Aorta (tissue), 5 donors: Measurements from ENCODE around the gene APOC4. TPM values are rescaled to one million over a fixed set of nuclear protein-coding genes. Genes with fewer than 3 reads are reported as not detected.

Source experiments
- ATAC-seq: fragments of 200-7000 bp; cut with Tn5 transposase; one replicate; pipeline ENCODE4 v1.9.1; 2022; ENCODE audit warnings: moderate library complexity; ENCODE audit not compliant: low FRiP score
- DNase-seq, 2 donors: peaks; one replicate each; pipeline ENCODE4 v3.0.0-alpha.2; 2020
- H3K27ac ChIP-seq, 2 donors: one replicate each; pipeline ENCODE4 v1.5.1; 2013; ENCODE audit warnings: low read length in 2 of 2, mild to moderate bottlenecking in 2 of 2, moderate library complexity in 2 of 2, control low read depth in 1 of 2, inconsistent platforms in 1 of 2, low read depth in 1 of 2
- H3K27me3 ChIP-seq, 2 donors: one replicate each; pipeline ENCODE4 v1.6.1; 2013; ENCODE audit warnings: control low read depth in 1 of 2, low read length in 1 of 2, mild to moderate bottlenecking in 1 of 2, moderate library complexity in 1 of 2; ENCODE audit not compliant: insufficient read depth in 2 of 2, control insufficient read depth in 1 of 2
- H3K36me3 ChIP-seq, 2 donors: one replicate each; pipeline ENCODE4 v1.6.1; 2013; ENCODE audit warnings: control low read depth in 1 of 2, low read length in 1 of 2, mild to moderate bottlenecking in 1 of 2; ENCODE audit not compliant: insufficient read depth in 2 of 2, control insufficient read depth in 1 of 2
- H3K4me1 ChIP-seq, 2 donors: one replicate each; pipeline ENCODE4 v1.6.1; 2013; ENCODE audit warnings: low read length in 2 of 2, control low read depth in 1 of 2, mild to moderate bottlenecking in 1 of 2, moderate library complexity in 1 of 2; ENCODE audit not compliant: insufficient read depth in 2 of 2, control insufficient read depth in 1 of 2
- H3K4me3 ChIP-seq, 2 donors: one replicate each; pipeline ENCODE4 v1.5.1; 2013; ENCODE audit warnings: low read length in 2 of 2, control low read depth in 1 of 2, mild to moderate bottlenecking in 1 of 2
- H3K9me3 ChIP-seq: one replicate; pipeline ENCODE4 v1.6.1; 2013; ENCODE audit warnings: mild to moderate bottlenecking, low read length; ENCODE audit not compliant: control insufficient read depth
- WGBS, 2 donors: extraction: QIAGEN DNeasy Blood & Tissue Kit; methylation state at CpG; one replicate each; pipeline ENCODE4 v1.1.7; 2013; 5-methylcytosine and 5-hydroxymethylcytosine counted together
- intact Hi-C, 2 donors: fragments of 100-400 bp; cut with DNase I; formaldehyde crosslinking; loops; one replicate each; pipeline versions ENCODE4 v1.14.2 to v1.15.0; 2022
- polyA plus RNA-seq, 2 donors: library from polyadenylated mRNA; stranded (reverse); fragments of 200-250 nt; gene quantifications; one replicate each; pipeline ENCODE4 v1.2.3, GENCODE V29; 2013
- total RNA-seq, 2 donors: library from RNA; stranded (reverse); fragmentation: NEBNext Ultra II Directional; extraction: Animal tissue kit (Norgen Biotek cat#: 25700); gene quantifications; one replicate each; pipeline ENCODE4 v1.2.1, GENCODE V29; 2021
- donor health status: healthy with polysubstance abuse.
- donor health status: Bipolar disorder and iron deficiency.
- donor health status: DM: no; HTN: no; CAD: no.
- donor health status: DM: no; HTN: no; CAD: no.
- donor health status: DM: yes; HTN: yes; CAD: no.

The APOC4 gene
- total and polyA plus RNA-seq, 4 donors: not detected

GRCh38 chr19:44930088-44930487 lies 11.9 kb upstream of the APOC4 start:
- intact Hi-C loops: no loop called here
- WGBS, 2 donors: 89 to 90% methylated on average over 7 of the region's 7 CpGs
- Histone ChIP-seq H3K27ac (no peak overlapping the region), H3K36me3 (no peaks in the 10 kb centered on the region), H3K9me3 (no peaks in the 10 kb centered on the region), H3K4me3 (no peak overlapping the region), H3K4me1 (no peaks in the 10 kb centered on the region), H3K27me3 (no peaks in the 10 kb centered on the region)
- DNase-seq: no peak
- no peak for ATAC-seq

- ATAC-seq (no peak), DNase-seq (no peak)
- H3K4me1 ChIP-seq: no peaks in the 10 kb centered on the region
- H3K27ac ChIP-seq: no peak overlapping the region
- 82 to 86% methylated on average over 4 of the region's 4 CpGs for WGBS, 2 donors
- no peaks in the 10 kb centered on the region for H3K36me3 ChIP-seq
- no peaks in the 10 kb centered on the region for H3K27me3 ChIP-seq
- no peak overlapping the region for H3K4me3 ChIP-seq
- no peaks in the 10 kb centered on the region for H3K9me3 ChIP-seq
- intact Hi-C loops: no loop called here
Observed at GRCh38 chr19:44931541-44931940, 10.5 kb upstream of the APOC4 start.

GRCh38 chr19:44939668-44940067 lies 2.4 kb upstream of the APOC4 start:
- no peaks in the 10 kb centered on the region for H3K36me3 ChIP-seq
- no peak overlapping the region for H3K4me3 ChIP-seq
- no peak overlapping the region for H3K27ac ChIP-seq
- no peak for ATAC-seq
- H3K27me3 ChIP-seq: no peaks in the 10 kb centered on the region
- no peaks in the 10 kb centered on the region for H3K9me3 ChIP-seq
- H3K4me1 ChIP-seq: no peaks in the 10 kb centered on the region
- intact Hi-C loops: loop anchor here in 1 of 2 donors (10.0 kb wide), 1 partner anchor 155 kb away; no protein-coding TSS in a partner anchor
- 75 to 83% methylated on average over 5 of the region's 5 CpGs for WGBS, 2 donors
- no peak for DNase-seq

GRCh38 chr19:44943801-44944249 lies 1.8 kb downstream of the APOC4 start:
- WGBS, 2 donors: 60 to 63% methylated on average over 10 of the region's 10 CpGs
- intact Hi-C loops: loop anchor here in 1 of 2 donors (10.0 kb wide), 1 partner anchor 159 kb away; no protein-coding TSS in a partner anchor
- H3K4me1 ChIP-seq: no peaks in the 10 kb centered on the region
- no peaks in the 10 kb centered on the region for H3K36me3 ChIP-seq
- H3K9me3 ChIP-seq: no peaks in the 10 kb centered on the region
- DNase-seq (peak in 1 of 2 donors; percentile 89), ATAC-seq (no peak)
- H3K27ac ChIP-seq: no peak overlapping the region
- H3K4me3 ChIP-seq: no peak overlapping the region
- no peaks in the 10 kb centered on the region for H3K27me3 ChIP-seq

- intact Hi-C loops: loop anchor here in 1 of 2 donors (10.0 kb wide), 1 partner anchor 162 kb away; no protein-coding TSS in a partner anchor
- no peaks in the 10 kb centered on the region for H3K27me3 ChIP-seq
- ATAC-seq (no peak), DNase-seq (no peak)
- H3K36me3 ChIP-seq: no peaks in the 10 kb centered on the region
- H3K4me3 ChIP-seq: no peak overlapping the region
- no peak overlapping the region for H3K27ac ChIP-seq
- 89 to 92% methylated on average over 13 of the region's 13 CpGs for WGBS, 2 donors
- H3K4me1 ChIP-seq: no peaks in the 10 kb centered on the region
- no peaks in the 10 kb centered on the region for H3K9me3 ChIP-seq
Observed at GRCh38 chr19:44947041-44947581, 5.1 kb downstream of the APOC4 start.

DNA sequence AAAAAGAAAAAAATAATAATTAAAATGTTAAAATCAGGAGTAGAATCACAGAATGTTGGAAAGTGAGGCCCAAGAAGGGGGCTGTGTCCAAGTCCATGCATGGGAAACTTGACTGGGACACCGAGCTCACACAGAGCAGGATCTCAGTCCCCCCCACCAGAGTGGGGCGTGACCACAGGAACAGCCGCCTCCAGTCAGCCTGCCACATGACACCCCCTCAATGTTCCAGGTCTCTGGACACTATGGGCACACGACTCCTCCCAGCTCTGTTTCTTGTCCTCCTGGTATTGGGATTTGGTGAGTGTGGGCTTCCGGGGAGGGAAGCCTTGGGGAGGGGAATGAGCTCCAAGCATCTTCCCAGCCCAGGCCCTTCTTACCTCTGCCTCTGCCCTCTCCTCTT lies 6.2 kb downstream of the APOC4 start:
- no peak overlapping the region for H3K27ac ChIP-seq
- no peak overlapping the region for H3K4me3 ChIP-seq
- 80 to 89% methylated on average over 5 of the region's 5 CpGs for WGBS, 2 donors
- no peaks in the 10 kb centered on the region for H3K9me3 ChIP-seq
- H3K27me3 ChIP-seq: no peaks in the 10 kb centered on the region
- H3K36me3 ChIP-seq: no peaks in the 10 kb centered on the region
- ATAC-seq: no peak
- H3K4me1 ChIP-seq: no peaks in the 10 kb centered on the region
- intact Hi-C loops: loop anchor here in 1 of 2 donors (10.0 kb wide), 1 partner anchor 163 kb away; no protein-coding TSS in a partner anchor
- no peak for DNase-seq

GRCh38 chr19:44948763-44949374 lies 6.8 kb downstream of the APOC4 start:
- Histone ChIP-seq H3K9me3 (no peaks in the 10 kb centered on the region), H3K36me3 (no peaks in the 10 kb centered on the region), H3K4me1 (no peaks in the 10 kb centered on the region), H3K4me3 (no peak overlapping the region), H3K27ac (no peak overlapping the region), H3K27me3 (no peaks in the 10 kb centered on the region)
- DNase-seq (no peak), ATAC-seq (no peak)
- 84 to 87% methylated on average over 4 to 5 of the region's 5 CpGs for WGBS, 2 donors
- intact Hi-C loops: loop anchor here in 1 of 2 donors (10.0 kb wide), 1 partner anchor 164 kb away; no protein-coding TSS in a partner anchor

- intact Hi-C loops: loop anchor here in 1 of 2 donors (10.0 kb wide), 1 partner anchor 165 kb away; no protein-coding TSS in a partner anchor
- H3K4me3 ChIP-seq: no peak overlapping the region
- no peaks in the 10 kb centered on the region for H3K9me3 ChIP-seq
- 50 to 71% methylated on average over 9 of the region's 9 CpGs for WGBS, 2 donors
- no peaks in the 10 kb centered on the region for H3K27me3 ChIP-seq
- no peaks in the 10 kb centered on the region for H3K36me3 ChIP-seq
- H3K4me1 ChIP-seq: no peaks in the 10 kb centered on the region
- ATAC-seq (no peak), DNase-seq (no peak)
- H3K27ac ChIP-seq: no peak overlapping the region
Observed at GRCh38 chr19:44949550-44949949, 7.5 kb downstream of the APOC4 start.
